Dermis blood vessel endothelial cell (primary cell): ENCODE results near the gene TUBB1. TPM values are rescaled to one million over a fixed set of nuclear protein-coding genes. Genes with fewer than 3 reads are reported as not detected.
A peak's percentile ranks its signal among the peaks of the same experiment; 100 is the strongest.

Source experiments
- DNase-seq: peaks from one replicate; pipeline ENCODE4 v3.0.0; 2010
- total RNA-seq: library from RNA; depleted of rRNA; stranded (reverse); fragments of >200 nt; gene quantifications from 2 replicates; pipeline ENCODE4 v1.2.3, GENCODE V29; 2014

Gene TUBB1
- total RNA-seq, 1 donor from 2014 or later: not detected

DNA sequence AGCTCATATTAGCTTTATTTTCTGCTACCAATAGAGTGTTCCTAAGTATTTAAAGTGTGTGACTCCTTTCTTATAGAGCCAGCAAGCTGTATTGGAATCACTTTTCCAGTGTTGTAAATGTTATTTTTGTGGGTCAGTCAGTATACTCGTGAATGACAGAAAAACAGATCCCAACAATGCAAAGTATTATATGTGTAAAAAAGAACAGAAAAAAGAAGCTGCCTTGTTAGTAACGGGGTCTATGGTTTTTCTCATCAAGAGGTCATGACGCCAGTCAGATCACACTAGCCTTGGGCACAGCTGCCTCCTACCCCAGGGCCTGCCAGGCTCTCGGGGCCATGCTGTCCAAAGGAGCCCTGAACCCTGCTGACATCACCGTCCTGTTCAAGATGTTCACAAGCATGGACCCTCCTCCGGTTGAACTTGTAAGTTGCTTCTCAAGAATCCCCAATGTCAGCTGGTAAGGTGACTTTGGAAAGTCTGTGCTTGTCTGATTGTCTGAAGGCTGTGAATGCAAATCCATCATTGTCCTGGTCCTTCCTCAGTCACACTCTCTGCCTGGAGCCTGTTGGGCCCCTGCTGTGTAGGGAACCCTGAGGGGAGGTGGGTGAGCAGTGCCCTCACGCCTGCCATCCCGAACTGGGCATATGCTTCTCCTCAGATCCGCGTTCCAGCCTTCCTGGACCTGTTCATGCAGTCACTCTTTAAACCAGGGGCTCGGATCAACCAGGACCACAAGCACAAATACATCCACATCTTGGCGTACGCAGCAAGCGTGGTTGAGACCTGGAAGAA lies 28.4 kb upstream of the TUBB1 start:
- DNase-seq: no peak

DNA sequence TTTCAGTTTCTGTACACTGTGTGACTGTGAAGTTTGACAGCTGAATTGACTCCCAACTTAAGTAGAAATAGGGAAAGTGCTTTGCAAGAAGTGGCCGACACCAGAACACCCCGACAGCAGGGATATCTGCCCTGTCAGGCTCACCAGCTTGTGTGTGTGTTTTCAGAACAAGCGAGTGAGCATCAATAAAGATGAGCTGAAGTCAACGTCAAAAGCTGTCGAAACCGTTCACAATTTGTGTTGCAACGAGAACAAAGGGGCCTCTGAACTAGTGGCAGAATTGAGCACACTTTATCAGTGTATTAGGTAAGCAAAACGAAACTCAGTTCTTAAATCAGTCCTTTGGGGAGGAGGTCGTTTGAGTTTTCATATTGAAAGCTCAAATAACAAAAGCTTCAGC lies 27.5 kb upstream of the TUBB1 start:
- no peak for DNase-seq

GRCh38 chr20:58992911-58993310 lies 26.3 kb upstream of the TUBB1 start:
- no peak for DNase-seq

GRCh38 chr20:58993332-58994248 lies 25.6 kb upstream of the TUBB1 start:
- DNase-seq: no peak

DNA sequence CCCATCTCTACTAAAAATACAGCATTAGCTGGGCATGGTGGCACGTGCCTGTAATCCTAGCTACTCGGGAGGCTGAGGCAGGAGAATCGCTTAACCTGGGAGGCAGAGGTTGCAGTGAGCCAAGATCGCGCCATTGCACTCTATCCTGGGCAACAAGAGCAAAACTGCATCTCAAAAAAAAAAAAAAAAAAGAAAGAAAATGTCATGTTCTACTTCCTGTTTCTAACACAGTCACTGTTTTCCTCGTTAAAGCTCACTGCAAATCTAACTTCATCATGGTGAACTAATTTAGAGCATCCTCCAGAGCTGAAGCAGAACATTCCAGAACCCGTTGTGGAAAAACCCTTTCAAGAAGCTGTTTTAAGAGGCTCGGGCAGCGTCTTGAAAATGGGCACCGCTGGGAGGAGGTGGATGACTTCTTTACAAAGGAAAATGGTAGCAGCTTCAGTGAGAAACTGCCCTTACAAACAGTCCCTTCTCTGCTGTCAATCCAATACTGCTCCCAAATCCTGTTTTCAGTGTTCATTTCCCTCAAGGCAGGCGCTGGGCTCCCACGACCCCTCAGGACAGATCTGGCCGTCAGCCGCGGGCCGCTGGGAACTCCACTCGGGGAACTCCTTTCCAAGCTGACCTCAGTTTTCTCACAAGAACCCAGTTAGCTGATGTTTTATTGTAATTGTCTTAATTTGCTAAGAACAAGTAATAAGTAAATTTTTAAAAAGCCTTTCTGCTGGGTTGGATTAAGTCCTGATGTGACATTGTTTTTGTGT lies 24.7 kb upstream of the TUBB1 start:
- DNase-seq: no peak

GRCh38 chr20:58995461-58996225 lies 23.6 kb upstream of the TUBB1 start:
- DNase-seq: no peak

- DNase-seq: no peak
Observed at GRCh38 chr20:58996226-58996611, 23.0 kb upstream of the TUBB1 start.

DNA sequence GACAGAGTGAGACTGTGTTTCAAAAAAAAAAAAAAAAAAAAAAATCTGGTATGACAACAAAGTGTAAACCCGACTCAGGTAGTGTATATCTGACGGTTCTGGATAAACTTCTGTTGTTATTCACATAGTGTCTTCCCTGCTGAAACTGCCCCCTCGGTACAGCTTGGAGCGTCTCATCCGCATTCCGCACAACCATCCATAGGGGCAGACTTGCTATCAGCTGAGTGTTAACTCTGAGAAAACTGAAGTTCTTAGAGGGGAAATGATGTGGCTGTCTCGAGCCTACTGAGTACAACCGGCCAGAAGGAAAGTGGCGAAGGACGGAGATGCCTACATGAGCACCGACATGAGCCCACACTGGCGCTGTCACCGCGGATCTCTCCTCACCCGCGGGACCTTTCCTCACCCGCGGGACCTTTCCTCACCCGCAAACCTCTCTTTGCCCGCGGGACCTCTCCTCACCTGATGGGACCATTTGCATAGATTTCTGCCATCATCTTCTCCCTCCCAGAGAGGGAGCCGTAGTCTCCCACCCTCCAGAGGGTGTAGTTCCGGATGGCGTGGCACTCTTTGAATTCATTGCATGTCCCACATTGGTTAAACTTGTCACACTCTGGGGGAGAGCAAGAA lies 22.0 kb upstream of the TUBB1 start:
- no peak for DNase-seq

- no peak for DNase-seq
Observed at GRCh38 chr20:58998656-58999055, 20.6 kb upstream of the TUBB1 start.

DNA sequence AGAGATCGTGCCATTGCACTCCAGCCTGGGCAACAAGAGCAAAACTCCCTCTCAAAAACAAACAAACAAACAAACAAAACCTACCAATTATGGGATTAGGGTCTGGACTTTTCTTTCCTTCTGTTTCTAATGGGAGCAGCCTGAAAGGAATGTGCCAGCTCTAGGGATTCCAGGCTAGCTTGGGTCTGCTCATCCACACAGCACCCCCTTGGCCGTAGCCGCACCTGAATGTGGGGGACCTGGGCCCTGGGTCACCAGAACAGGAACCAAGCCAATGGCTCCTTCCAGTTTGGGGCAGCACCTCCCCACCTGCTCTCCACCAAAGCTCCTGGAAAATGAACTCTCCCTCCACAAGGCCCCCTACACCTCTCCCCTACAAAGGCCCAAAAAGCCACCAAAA lies 18.9 kb upstream of the TUBB1 start:
- DNase-seq: no peak

DNA sequence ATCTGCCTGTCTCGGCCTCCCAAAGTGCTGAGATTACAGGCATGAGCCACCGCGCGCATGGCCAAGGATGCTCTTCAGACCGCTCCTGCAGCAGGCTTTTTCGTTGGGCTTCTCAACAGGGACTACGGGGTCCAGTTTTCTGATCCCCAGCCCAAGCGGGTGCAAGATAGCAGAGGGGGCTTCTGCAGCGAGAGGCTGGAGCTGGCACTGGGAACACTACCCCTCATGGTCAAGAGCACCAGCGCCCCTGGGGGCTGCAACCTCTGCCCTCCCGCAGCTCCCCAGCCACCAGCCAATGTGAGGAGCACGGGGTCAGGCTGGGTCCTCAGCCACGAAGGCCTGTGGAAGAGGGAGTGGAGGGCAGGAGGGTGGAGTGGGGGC lies 18.2 kb upstream of the TUBB1 start:
- DNase-seq: no peak

- DNase-seq: no peak
Observed at GRCh38 chr20:59001449-59002171, 17.6 kb upstream of the TUBB1 start.

GRCh38 chr20:59002388-59002787 lies 16.8 kb upstream of the TUBB1 start:
- DNase-seq: no peak

- no peak for DNase-seq
Observed at GRCh38 chr20:59002874-59003399, 16.3 kb upstream of the TUBB1 start.

GRCh38 chr20:59003836-59004492 lies 15.3 kb upstream of the TUBB1 start:
- no peak for DNase-seq

DNA sequence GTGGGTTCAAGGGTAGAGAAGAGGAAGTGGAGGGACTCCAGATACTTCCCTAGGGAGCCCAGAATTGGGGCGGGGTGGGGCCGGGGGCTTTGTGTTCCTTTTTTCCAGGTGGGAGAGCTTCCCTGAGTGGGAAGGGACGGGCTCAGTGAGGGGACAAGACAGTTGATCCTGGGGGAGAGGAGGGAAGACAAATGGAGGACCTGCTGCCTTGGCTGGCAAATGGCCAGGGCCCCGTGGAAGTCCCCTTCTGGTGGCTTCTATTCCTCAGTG lies 14.8 kb upstream of the TUBB1 start:
- DNase-seq: peak; percentile 26

DNA sequence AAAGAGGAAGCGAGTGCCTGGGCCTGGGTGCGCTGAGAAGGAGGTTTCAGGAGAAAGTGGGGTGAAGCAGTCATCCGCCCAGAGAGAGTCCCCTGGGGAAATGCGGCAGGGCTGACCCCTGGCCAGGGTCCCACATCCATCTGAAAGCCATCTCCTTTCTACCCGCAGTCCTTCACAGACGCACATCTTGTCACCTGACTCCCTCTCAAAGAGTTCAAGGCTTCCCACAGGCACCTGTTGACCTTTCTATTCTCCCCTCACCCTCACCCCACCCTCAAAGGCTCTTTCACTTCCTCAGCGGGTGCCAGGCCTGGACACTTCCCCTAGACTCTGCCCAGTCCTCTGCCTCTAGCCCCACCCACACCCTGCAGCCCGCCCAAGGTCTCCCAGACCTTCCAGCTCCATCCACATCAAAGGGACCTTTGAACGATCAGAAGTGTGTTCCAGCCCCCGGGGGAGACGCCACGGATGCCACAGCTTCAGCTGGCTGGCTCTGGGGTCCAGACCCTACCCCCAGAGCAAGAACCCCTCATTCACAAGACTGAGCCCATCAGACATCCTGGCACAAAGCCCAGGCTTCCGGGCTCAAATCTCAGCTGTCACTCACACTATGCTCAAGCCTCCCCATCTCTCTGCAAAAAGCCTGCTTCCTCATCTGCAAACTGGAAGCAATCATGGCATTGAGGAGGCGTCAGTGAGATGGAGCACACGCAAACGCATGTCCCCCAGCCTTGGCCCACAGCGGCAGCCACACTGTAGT lies 14.3 kb upstream of the TUBB1 start:
- peak; percentile 79 for DNase-seq

GRCh38 chr20:59005523-59006166 lies 13.6 kb upstream of the TUBB1 start:
- DNase-seq: no peak

DNA sequence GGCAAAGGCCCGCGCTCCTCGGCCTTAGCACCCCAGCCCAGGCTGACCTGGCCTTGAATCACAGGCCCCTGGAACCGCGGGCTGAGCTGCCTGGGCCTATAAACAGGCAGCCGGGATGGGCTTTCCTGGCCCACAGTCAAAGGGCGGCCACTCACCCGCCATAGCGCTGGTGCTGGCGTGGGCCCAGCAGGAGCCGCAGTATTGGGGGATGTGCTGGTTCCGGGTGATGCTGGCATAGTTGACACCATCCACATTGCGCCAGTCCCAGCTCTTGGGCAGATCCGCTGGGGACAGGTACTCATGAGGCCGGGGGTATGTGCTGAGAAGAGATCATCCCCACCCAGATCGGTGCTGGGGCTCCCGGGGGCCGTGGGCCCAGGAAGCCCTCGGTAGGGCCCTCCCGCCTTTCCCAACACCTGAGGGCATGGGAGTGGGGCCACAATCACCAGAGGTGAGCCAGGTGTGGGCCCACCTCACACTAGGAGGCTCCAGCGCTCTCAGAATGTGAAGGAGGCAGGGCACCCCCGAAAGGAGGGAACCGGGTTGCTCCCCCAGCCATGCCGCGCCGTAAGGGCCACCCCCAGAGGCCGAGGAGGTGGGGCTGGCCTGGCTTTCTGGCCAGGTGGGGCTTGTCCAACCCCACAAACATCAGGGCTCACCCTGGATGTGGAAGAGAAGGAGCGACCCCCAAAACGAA lies 12.9 kb upstream of the TUBB1 start:
- peak; percentile 49 for DNase-seq
